ENCODE data around the gene NLRP10. TPM values are rescaled to one million over a fixed set of nuclear protein-coding genes. Genes with fewer than 3 reads are reported as not detected.

NLRP10 gene, protein sequence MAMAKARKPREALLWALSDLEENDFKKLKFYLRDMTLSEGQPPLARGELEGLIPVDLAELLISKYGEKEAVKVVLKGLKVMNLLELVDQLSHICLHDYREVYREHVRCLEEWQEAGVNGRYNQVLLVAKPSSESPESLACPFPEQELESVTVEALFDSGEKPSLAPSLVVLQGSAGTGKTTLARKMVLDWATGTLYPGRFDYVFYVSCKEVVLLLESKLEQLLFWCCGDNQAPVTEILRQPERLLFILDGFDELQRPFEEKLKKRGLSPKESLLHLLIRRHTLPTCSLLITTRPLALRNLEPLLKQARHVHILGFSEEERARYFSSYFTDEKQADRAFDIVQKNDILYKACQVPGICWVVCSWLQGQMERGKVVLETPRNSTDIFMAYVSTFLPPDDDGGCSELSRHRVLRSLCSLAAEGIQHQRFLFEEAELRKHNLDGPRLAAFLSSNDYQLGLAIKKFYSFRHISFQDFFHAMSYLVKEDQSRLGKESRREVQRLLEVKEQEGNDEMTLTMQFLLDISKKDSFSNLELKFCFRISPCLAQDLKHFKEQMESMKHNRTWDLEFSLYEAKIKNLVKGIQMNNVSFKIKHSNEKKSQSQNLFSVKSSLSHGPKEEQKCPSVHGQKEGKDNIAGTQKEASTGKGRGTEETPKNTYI
- not detected for total RNA-seq
- not detected for polyA plus RNA-seq
- long read RNA-seq, donor 1: 0 reads
- long read RNA-seq, donor 2: 0 reads
- long read RNA-seq, donor 3: 0 reads
- long read RNA-seq, donor 4: 0 reads
- long read RNA-seq, donor 5: 0 reads

DNA sequence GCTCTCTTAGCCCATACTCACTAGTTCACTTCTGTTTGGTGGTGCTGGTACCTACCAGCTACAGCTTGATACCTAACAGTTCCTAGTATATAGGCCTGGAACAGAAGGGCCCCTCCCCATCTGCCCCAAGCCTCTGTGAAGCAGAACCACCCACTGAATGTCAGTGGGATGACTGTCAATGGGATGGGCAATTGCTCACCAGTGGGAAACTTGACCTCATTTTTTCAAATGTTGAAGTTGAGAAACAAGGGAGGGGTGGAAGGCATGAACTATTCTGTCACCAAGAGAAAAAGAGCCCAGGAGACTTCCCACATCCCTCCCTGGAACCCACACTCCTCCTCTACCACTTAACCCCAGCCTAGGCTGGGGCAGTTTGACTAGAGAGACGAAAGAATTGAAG is at the start of gene NLRP10:
NLRP10 (minus strand) TSS at position 62 of the 400 bp plus-strand sequence. CDS start 1,952 bp downstream, outside the sequence.
- Histone ChIP-seq H3K4me1 (ENCODE audit: control insufficient read depth in 5 of 5, insufficient read depth in 5 of 5, low read length in 5 of 5) (no peaks in the 10 kb centered on the region), H3K36me3 (ENCODE audit: control insufficient read depth in 4 of 4, insufficient read depth in 4 of 4, low read length in 4 of 4) (no peaks in the 10 kb centered on the region), H3K9me3 (ENCODE audit: control insufficient read depth in 4 of 4, insufficient read depth in 3 of 4, low read length in 3 of 4) (no peaks in the 10 kb centered on the region), H3K9ac (ENCODE audit: insufficient read depth in 1 of 2, low read length in 2 of 2) (no peak within 1 kb of the TSS), H3K27me3 (ENCODE audit: control insufficient read depth in 3 of 3, insufficient read depth in 3 of 3, low read length in 2 of 3) (no peaks in the 10 kb centered on the region), H3K4me3 (no peak within 1 kb of the TSS), H3K27ac (ENCODE audit: low read depth in 1 of 2, low read length in 1 of 2) (no peak within 1 kb of the TSS)
- TF ChIP-seq, protein P1, sequence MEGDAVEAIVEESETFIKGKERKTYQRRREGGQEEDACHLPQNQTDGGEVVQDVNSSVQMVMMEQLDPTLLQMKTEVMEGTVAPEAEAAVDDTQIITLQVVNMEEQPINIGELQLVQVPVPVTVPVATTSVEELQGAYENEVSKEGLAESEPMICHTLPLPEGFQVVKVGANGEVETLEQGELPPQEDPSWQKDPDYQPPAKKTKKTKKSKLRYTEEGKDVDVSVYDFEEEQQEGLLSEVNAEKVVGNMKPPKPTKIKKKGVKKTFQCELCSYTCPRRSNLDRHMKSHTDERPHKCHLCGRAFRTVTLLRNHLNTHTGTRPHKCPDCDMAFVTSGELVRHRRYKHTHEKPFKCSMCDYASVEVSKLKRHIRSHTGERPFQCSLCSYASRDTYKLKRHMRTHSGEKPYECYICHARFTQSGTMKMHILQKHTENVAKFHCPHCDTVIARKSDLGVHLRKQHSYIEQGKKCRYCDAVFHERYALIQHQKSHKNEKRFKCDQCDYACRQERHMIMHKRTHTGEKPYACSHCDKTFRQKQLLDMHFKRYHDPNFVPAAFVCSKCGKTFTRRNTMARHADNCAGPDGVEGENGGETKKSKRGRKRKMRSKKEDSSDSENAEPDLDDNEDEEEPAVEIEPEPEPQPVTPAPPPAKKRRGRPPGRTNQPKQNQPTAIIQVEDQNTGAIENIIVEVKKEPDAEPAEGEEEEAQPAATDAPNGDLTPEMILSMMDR (IDR thresholded peaks at IDR 0.05; ENCODE audit: control extremely low read depth, extremely low read depth): no peak
- no peak for DNase-seq
- no peak for ATAC-seq (ENCODE audit: insufficient read depth, low FRiP score)
- 84 to 96% methylated on average over 1 of the region's 1 CpG for WGBS, 2 donors

DNA sequence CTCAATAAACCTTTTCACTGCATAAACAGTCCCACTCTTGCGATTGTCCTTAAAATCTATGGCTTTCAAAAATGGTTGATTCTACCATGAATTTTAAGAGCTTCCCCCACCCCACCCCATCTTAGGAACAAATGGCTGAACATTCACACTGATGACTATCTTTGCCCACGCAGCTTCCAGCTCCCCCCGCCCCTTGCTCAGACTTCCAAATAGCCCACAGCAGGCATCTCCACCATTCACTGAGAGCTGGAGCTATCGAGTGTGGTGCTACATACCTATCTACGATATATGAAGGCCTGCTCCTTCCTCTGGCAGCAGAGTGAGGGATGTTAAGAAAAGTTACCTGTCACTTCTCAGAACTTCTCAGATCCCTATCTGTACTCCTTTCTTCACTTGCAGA is 48.6 kb upstream of the NLRP10 start:
- no peak for DNase-seq
- Histone ChIP-seq H3K36me3 (ENCODE audit: control insufficient read depth in 4 of 4, insufficient read depth in 4 of 4, low read length in 4 of 4) (no peaks in the 10 kb centered on the region), H3K9ac (ENCODE audit: insufficient read depth in 1 of 2, low read length in 2 of 2) (no peak overlapping the region), H3K27me3 (ENCODE audit: control insufficient read depth in 3 of 3, insufficient read depth in 3 of 3, low read length in 2 of 3) (peaks cover 0 to 32% (median 3%) of the 10 kb centered on the region in 3 donors), H3K4me1 (ENCODE audit: control insufficient read depth in 5 of 5, insufficient read depth in 5 of 5, low read length in 5 of 5) (peaks cover 0 to 12% (median 2%) of the 10 kb centered on the region in 5 donors), H3K27ac (ENCODE audit: low read depth in 1 of 2, low read length in 1 of 2) (no peak overlapping the region), H3K9me3 (ENCODE audit: control insufficient read depth in 4 of 4, insufficient read depth in 3 of 4, low read length in 3 of 4) (no peaks in the 10 kb centered on the region), H3K4me3 (no peak overlapping the region)
- TF ChIP-seq, protein P1 (IDR thresholded peaks at IDR 0.05; ENCODE audit: control extremely low read depth, extremely low read depth): no peak
- 77 to 88% methylated on average over 5 of the region's 5 CpGs for WGBS, 2 donors
- no peak for ATAC-seq (ENCODE audit: insufficient read depth, low FRiP score)

DNA sequence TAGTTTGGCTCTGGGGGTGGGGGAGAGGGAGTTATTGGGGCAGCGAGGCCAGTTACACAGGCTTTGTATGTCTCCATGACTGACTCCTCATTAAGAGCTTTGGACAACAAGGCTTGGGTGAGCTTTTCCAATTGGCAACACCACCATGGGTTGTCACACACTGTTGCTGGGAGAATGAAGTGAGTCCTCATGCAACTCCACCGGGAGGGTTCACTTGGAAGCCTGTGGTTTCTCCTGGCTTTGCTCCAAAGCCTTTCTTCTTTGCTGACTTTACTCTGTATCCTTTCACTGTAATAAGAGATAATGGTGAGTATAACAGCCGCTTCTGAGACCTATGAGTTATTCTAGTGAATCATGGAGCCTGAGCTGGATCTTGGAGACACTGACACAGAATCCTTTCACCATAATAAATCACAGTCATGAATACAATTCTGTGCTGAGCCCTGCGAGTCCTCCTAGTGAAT is 46.8 kb upstream of the NLRP10 start:
- Histone ChIP-seq H3K9ac (ENCODE audit: insufficient read depth in 1 of 2, low read length in 2 of 2) (no peak overlapping the region), H3K4me1 (ENCODE audit: control insufficient read depth in 5 of 5, insufficient read depth in 5 of 5, low read length in 5 of 5) (peaks cover 0 to 8% (median 2%) of the 10 kb centered on the region in 5 donors), H3K9me3 (ENCODE audit: control insufficient read depth in 4 of 4, insufficient read depth in 3 of 4, low read length in 3 of 4) (no peaks in the 10 kb centered on the region), H3K36me3 (ENCODE audit: control insufficient read depth in 4 of 4, insufficient read depth in 4 of 4, low read length in 4 of 4) (no peaks in the 10 kb centered on the region), H3K4me3 (no peak overlapping the region), H3K27me3 (ENCODE audit: control insufficient read depth in 3 of 3, insufficient read depth in 3 of 3, low read length in 2 of 3) (peaks cover 0 to 19% (median 3%) of the 10 kb centered on the region in 3 donors), H3K27ac (ENCODE audit: low read depth in 1 of 2, low read length in 1 of 2) (no peak overlapping the region)
- DNase-seq (peak in 2 of 3 donors; percentile 39 to 71), ATAC-seq (ENCODE audit: insufficient read depth, low FRiP score) (peak; percentile 43)
- 60 to 73% methylated on average over 4 of the region's 4 CpGs for WGBS, 2 donors
- TF ChIP-seq, protein P1 (IDR thresholded peaks at IDR 0.05; ENCODE audit: control extremely low read depth, extremely low read depth): no peak
